GM12878 (cell line): ENCODE measurements around the gene GJA1. TPM values are rescaled to one million over a fixed set of nuclear protein-coding genes. Genes with fewer than 3 reads are reported as not detected.

Source experiments
- ATAC-seq: fragments of 200-7000 bp; cut with Tn5 transposase; 3 replicates; pipeline ENCODE4 v1.9.1; 2020; ENCODE audit warnings: mild to moderate bottlenecking, moderate library complexity
- BruUV-seq: library from RNA; stranded (reverse); fragments of 400-500 nt; replicated peaks from 2 replicates; lab custom pipeline; 2021; lab: Mats Ljungman, UMichigan
- CTCF ChIA-PET: fragments of 300-600 bp; sonication (Branson Sonifier 250); formaldehyde crosslinking; extraction: SDS; loops from one replicate; lab custom pipeline; 2021; ENCODE audit warnings: inconsistent platforms; lab: Yijun Ruan, JAX
- POLR2A ChIA-PET: fragments of 350-600 bp; formaldehyde crosslinking; extraction: SDS; loops from one replicate; lab custom pipeline; 2021; ENCODE audit warnings: inconsistent platforms; lab: Charles Lee
- RAD21 ChIA-PET: fragments of 300-600 bp; sonication (Branson Sonifier 250); formaldehyde crosslinking; loops from one replicate; lab custom pipeline; 2023; ENCODE audit warnings: antibody characterized with exemption; ENCODE audit not compliant: unreplicated experiment; lab: Charles Lee
- SMC1A ChIA-PET: fragments of 300-600 bp; sonication (Branson Sonifier 250); formaldehyde crosslinking; loops from one replicate; lab custom pipeline; 2023; ENCODE audit not compliant: unreplicated experiment, uncharacterized antibody; lab: Charles Lee
- DNase-seq: peaks from one replicate; pipeline ENCODE4 v3.0.0-alpha.2; 2011; ENCODE audit warnings: low read depth, low spot score
- FAIRE-seq: peaks from 3 replicates; lab custom pipeline; 2011; peaks lifted over from hg19 to GRCh38; lab: Jason Lieb, UNC
- H2AFZ ChIP-seq: 2 replicates; pipeline ENCODE4 v1.6.0; 2011; ENCODE audit warnings: low read depth, low read length, control low read depth; ENCODE audit not compliant: control insufficient read depth
- H3K27ac ChIP-seq: 2 replicates; pipeline ENCODE4 v1.5.1; 2011; ENCODE audit warnings: control low read depth; ENCODE audit not compliant: control insufficient read depth, insufficient read depth
- H3K27me3 ChIP-seq, 2 experiments: replicated peaks in 1 of 2; 2 replicates each; pipeline versions ENCODE4 v1.6.0 to v1.6.1; 2011; ENCODE audit warnings: low read length in 1 of 2; ENCODE audit not compliant: control insufficient read depth in 2 of 2, insufficient read depth in 2 of 2
- H3K36me3 ChIP-seq, 2 experiments: 2 replicates each; pipeline ENCODE4 v1.5.1; 2011; ENCODE audit warnings: low read length in 1 of 2; ENCODE audit not compliant: control insufficient read depth in 2 of 2, insufficient read depth in 2 of 2
- H3K4me1 ChIP-seq: 2 replicates; pipeline ENCODE4 v1.6.1; 2011; ENCODE audit warnings: mild to moderate bottlenecking, low read length, moderate library complexity, mixed read lengths; ENCODE audit not compliant: control insufficient read depth, insufficient read depth
- H3K4me2 ChIP-seq: 2 replicates; pipeline ENCODE4 v1.6.0; 2011; ENCODE audit warnings: control low read depth; ENCODE audit not compliant: control insufficient read depth, insufficient read depth
- H3K4me3 ChIP-seq: fragments of 200-600 bp; sonication (generic); 2 replicates; pipeline ENCODE4 v1.5.1; 2016
- H3K79me2 ChIP-seq: 2 replicates; pipeline ENCODE4 v1.6.0; 2011; ENCODE audit warnings: low read length; ENCODE audit not compliant: control insufficient read depth, insufficient read depth
- H3K9ac ChIP-seq: 2 replicates; pipeline ENCODE4 v1.8.0; 2011; ENCODE audit warnings: low read length, control low read depth, mixed read lengths; ENCODE audit not compliant: control insufficient read depth, insufficient read depth
- H3K9me3 ChIP-seq: replicated peaks from 3 replicates; pipeline ENCODE4 v1.5.1; 2011; ENCODE audit warnings: mild to moderate bottlenecking, low read length; ENCODE audit not compliant: control insufficient read depth, insufficient read depth
- H4K20me1 ChIP-seq: 2 replicates; pipeline ENCODE4 v1.6.0; 2011; ENCODE audit not compliant: control insufficient read depth, insufficient read depth
- BHLHE40 ChIP-seq, 2 experiments: fragments of 450-650 bp in 1 of 2; IDR thresholded peaks; 2 replicates each; pipeline ENCODE4 v1.6.1; 2011 to 2017; ENCODE audit warnings: low read depth in 2 of 2, borderline replicate concordance in 1 of 2, improper control_type of control experiment in 1 of 2, low read length in 1 of 2, mild to moderate bottlenecking in 1 of 2
- CHD2 ChIP-seq: IDR thresholded peaks from 2 replicates; pipeline ENCODE4 v1.6.1; 2011; ENCODE audit warnings: low read depth, low read length, improper control_type of control experiment, borderline replicate concordance
- DPF2 ChIP-seq: fragments of 450-650 bp; IDR thresholded peaks from 2 replicates; pipeline ENCODE4 v1.6.1; 2017; ENCODE audit warnings: mild to moderate bottlenecking
- E2F8 ChIP-seq: fragments of 450-650 bp; IDR thresholded peaks from 2 replicates; pipeline ENCODE4 v1.6.1; 2018; ENCODE audit warnings: mild to moderate bottlenecking, low read depth, moderate library complexity; ENCODE audit not compliant: partially characterized antibody
- ELK1 ChIP-seq: IDR thresholded peaks from 2 replicates; pipeline ENCODE4 v1.6.1; 2012; ENCODE audit warnings: low read depth, low read length, improper control_type of control experiment
- FOXM1 ChIP-seq: IDR thresholded peaks from 2 replicates; pipeline ENCODE4 v1.6.1; 2012; ENCODE audit warnings: low read depth, mild to moderate bottlenecking, inconsistent platforms, low read length, moderate library complexity
- JUNB ChIP-seq: IDR thresholded peaks from 2 replicates; pipeline ENCODE4 v1.6.1; 2016; ENCODE audit warnings: antibody characterized with exemption, mild to moderate bottlenecking
- NKRF ChIP-seq: fragments of 450-650 bp; conservative IDR thresholded peaks from 2 replicates; pipeline ENCODE4 v1.6.1; 2017; ENCODE audit warnings: mild to moderate bottlenecking, moderate library complexity
- PKNOX1 ChIP-seq: fragments of 450-650 bp; IDR thresholded peaks from 2 replicates; pipeline ENCODE4 v1.6.1; 2016; ENCODE audit warnings: mild to moderate bottlenecking
- RB1 ChIP-seq: fragments of 450-650 bp; formaldehyde crosslinking; IDR thresholded peaks from 2 replicates; pipeline ENCODE4 v1.6.1; 2017; ENCODE audit warnings: mild to moderate bottlenecking, borderline replicate concordance
- SIN3A ChIP-seq: IDR thresholded peaks from 2 replicates; pipeline ENCODE4 v1.6.1; 2012; ENCODE audit warnings: low read depth, low read length, improper control_type of control experiment
- SREBF1 ChIP-seq: IDR thresholded peaks from 2 replicates; pipeline ENCODE4 v1.6.1; 2012; ENCODE audit warnings: mild to moderate bottlenecking, low read length
- SREBF2 ChIP-seq: IDR thresholded peaks from 2 replicates; pipeline ENCODE4 v1.6.1; 2012; ENCODE audit warnings: mild to moderate bottlenecking, low read length
- TCF7 ChIP-seq: IDR thresholded peaks from 2 replicates; pipeline ENCODE4 v1.6.1; 2014; ENCODE audit warnings: antibody characterized with exemption, borderline replicate concordance
- USF1 ChIP-seq: IDR thresholded peaks from 2 replicates; pipeline ENCODE4 v1.6.1; 2011; ENCODE audit warnings: borderline replicate concordance, low read depth, mild to moderate bottlenecking, moderate library complexity, mixed read lengths, low read length; ENCODE audit not compliant: insufficient read depth; ENCODE audit errors: extremely low read length
- ZZZ3 ChIP-seq: IDR thresholded peaks from 2 replicates; pipeline ENCODE4 v1.6.1; 2011; ENCODE audit warnings: low read depth; ENCODE audit not compliant: control insufficient read depth, insufficient read length
- WGBS: methylation state at CpG from one replicate; pipeline ENCODE4 v1.1.6; 2016; ENCODE audit warnings: low lambda C conversion rate; ENCODE audit not compliant: insufficient replicate concordance, insufficient coverage; ENCODE audit errors: missing lambda C conversion rate; 5-methylcytosine and 5-hydroxymethylcytosine counted together
- in situ Hi-C: fragments of 300-500 bp; cut with MboI; formaldehyde crosslinking; loops from 9 replicates; pipeline ENCODE4 v1.14.3; 2018; ENCODE audit warnings: mixed read lengths
- intact Hi-C: fragments of 100-400 bp; cut with micrococcal nuclease; formaldehyde crosslinking; loops from one replicate; pipeline ENCODE4 v1.14.2; 2022; ENCODE audit not compliant: unreplicated experiment
- polyA plus RNA-seq, 11 experiments: library from polyadenylated mRNA; depleted of rRNA in 4 of 11; unstranded in 6 of 11; stranded (reverse) in 5 of 11; fragments of >200 nt; fragmentation: Nextera tagmentation in 4 of 11; fragmentation: Illumina TruSeq in 1 of 11; extraction: Ambion mirVana in 4 of 11; extraction: Trizol in 1 of 11; gene quantifications; 1 replicate in 1 of 11; 2 replicates in 10 of 11; pipeline versions ENCODE4 v1.2.1 to v1.2.3, GENCODE V29; 2011 to 2016; ENCODE audit warnings: inconsistent platforms in 2 of 11, missing spikeins in 2 of 11, low read depth in 1 of 11
- total RNA-seq, 4 experiments: library from RNA; depleted of rRNA in 3 of 4; stranded (reverse); fragments of >200 nt in 3 of 4; fragmentation: Illumina TruSeq in 1 of 4; extraction: Trizol in 1 of 4; gene quantifications; 2 replicates each; pipeline versions ENCODE4 v1.2.1 to v1.2.3, GENCODE V29; 2013 to 2021

Gene GJA1
- total and polyA plus RNA-seq, 10 of the 15 experiments (the other 5 are each of a cell fraction or from before 2014, with no cell fraction given): 0.11 to 0.69 (median 0.11) TPM; not detected in 7

GRCh38 chr6:121485359-121485811 is 49.9 kb downstream of the GJA1 start:
- Histone ChIP-seq H3K4me3 (no peak overlapping the region), H3K9me3 (no peaks in the 10 kb centered on the region), H3K27me3 (no peaks in the 10 kb centered on the region), H4K20me1 (no peaks in the 10 kb centered on the region), H3K36me3 (no peaks in the 10 kb centered on the region), H3K4me1 (no peaks in the 10 kb centered on the region), H3K4me2 (no peak overlapping the region), H3K79me2 (no peaks in the 10 kb centered on the region), H3K9ac (no peak overlapping the region), H3K27ac (no peak overlapping the region), H2AFZ (no peak overlapping the region)
- SMC1A ChIA-PET: interaction anchor here (0.6 kb wide), 1 partner anchor 36 kb away, joined by 3 read pairs; no protein-coding TSS in a partner anchor
- in situ Hi-C loops (no loop called here), intact Hi-C loops (no loop called here)
- no TSS peak for BruUV-seq
- POLR2A ChIA-PET: no interaction called here
- CTCF ChIA-PET: no interaction called here
- FAIRE-seq (no peak), DNase-seq (no peak), ATAC-seq (no peak)
- TF ChIP-seq BHLHE40 (IDR thresholded peaks at IDR 0.05; ENCODE audit: borderline replicate concordance in 1 of 2, low read depth in 2 of 2, low read length in 1 of 2) (no peak), NKRF (no peak), DPF2 (no peak), SREBF2 (no peak), ZZZ3 (no peak), RB1 (no peak), ELK1 (no peak), E2F8 (no peak), TCF7 (no peak), PKNOX1 (no peak), FOXM1 (no peak), CHD2 (no peak), SIN3A (no peak), SREBF1 (no peak), JUNB (no peak), USF1 (no peak)
- RAD21 ChIA-PET: no interaction called here
- WGBS: 48% methylated on average over 2 of the region's 2 CpGs
